Neural crest cell (in vitro differentiated cells): Measurements from ENCODE around the gene CACNA1A. TPM values are rescaled to one million over a fixed set of nuclear protein-coding genes. Genes with fewer than 3 reads are reported as not detected.

Experiments
- DNase-seq: peaks from one replicate; pipeline ENCODE4 v3.0.0; 2021; ENCODE audit warnings: low read depth, mixed read lengths, low spot score
- H3K27ac Mint-ChIP-seq: one replicate; pipeline ENCODE4 v1.8.0; 2021; ENCODE audit warnings: mild to moderate bottlenecking, mixed read lengths; ENCODE audit not compliant: unreplicated experiment
- H3K27me3 Mint-ChIP-seq: 2 replicates; pipeline ENCODE4 v1.8.0; 2021; ENCODE audit warnings: low read depth, mild to moderate bottlenecking, mixed read lengths
- H3K36me3 Mint-ChIP-seq: 2 replicates; pipeline ENCODE4 v1.8.0; 2021; ENCODE audit warnings: low read depth, mild to moderate bottlenecking, mixed read lengths
- H3K4me1 Mint-ChIP-seq: 2 replicates; pipeline ENCODE4 v1.8.0; 2021; ENCODE audit warnings: mixed read lengths
- H3K4me3 Mint-ChIP-seq: one replicate; pipeline ENCODE4 v1.8.0; 2021; ENCODE audit warnings: mild to moderate bottlenecking, mixed read lengths
- H3K9me3 Mint-ChIP-seq: 2 replicates; pipeline ENCODE4 v1.8.0; 2021; ENCODE audit warnings: mixed read lengths
- CTCF ChIP-seq: fragments of 200-600 bp; sonication (generic); conservative IDR thresholded peaks from 2 replicates; pipeline ENCODE4 v1.5.0; 2021; ENCODE audit warnings: antibody characterized with exemption, mild to moderate bottlenecking
- total RNA-seq: library from RNA; stranded (reverse); gene quantifications from 2 replicates; pipeline ENCODE4 v1.2.1, GENCODE V29; 2021

Gene CACNA1A
- total RNA-seq, 1 donor from 2014 or later = 2.8 TPM

GRCh38 chr19:13283871-13284270, 222.4 kb downstream of the CACNA1A start:
- Mint-ChIP-seq H3K4me1 (no peaks in the 10 kb centered on the region), H3K27me3 (peaks cover 2% of the 10 kb centered on the region), H3K27ac (no peak overlapping the region), H3K36me3 (no peaks in the 10 kb centered on the region), H3K9me3 (no peaks in the 10 kb centered on the region), H3K4me3 (no peak overlapping the region)
- no peak for DNase-seq
- TF ChIP-seq CTCF = no peak

GRCh38 chr19:13282486-13283065, 223.7 kb downstream of the CACNA1A start:
- no peak for DNase-seq
- Mint-ChIP-seq H3K4me1 (no peaks in the 10 kb centered on the region), H3K9me3 (no peaks in the 10 kb centered on the region), H3K4me3 (no peak overlapping the region), H3K27me3 (peaks cover 2% of the 10 kb centered on the region), H3K36me3 (no peaks in the 10 kb centered on the region), H3K27ac (no peak overlapping the region)
- no peak for TF ChIP-seq CTCF

GRCh38 chr19:13281567-13282291, 224.6 kb downstream of the CACNA1A start:
- H3K9me3 Mint-ChIP-seq = no peaks in the 10 kb centered on the region
- no peak for DNase-seq
- H3K4me3 Mint-ChIP-seq = no peak overlapping the region
- no peaks in the 10 kb centered on the region for H3K4me1 Mint-ChIP-seq
- TF ChIP-seq CTCF = no peak
- H3K36me3 Mint-ChIP-seq = no peaks in the 10 kb centered on the region
- H3K27ac Mint-ChIP-seq = peak overlapping the region; percentile 83
- H3K27me3 Mint-ChIP-seq = peaks cover 2% of the 10 kb centered on the region

GRCh38 chr19:13277104-13277809, 229.0 kb downstream of the CACNA1A start:
- Mint-ChIP-seq H3K36me3 (no peaks in the 10 kb centered on the region), H3K9me3 (peaks cover 4% of the 10 kb centered on the region), H3K4me1 (no peaks in the 10 kb centered on the region), H3K4me3 (no peak overlapping the region), H3K27me3 (peaks cover 2% of the 10 kb centered on the region), H3K27ac (no peak overlapping the region)
- peak; percentile 64 for DNase-seq
- TF ChIP-seq CTCF = peak; percentile 82

- Mint-ChIP-seq H3K4me1 (no peaks in the 10 kb centered on the region), H3K4me3 (no peak overlapping the region), H3K36me3 (no peaks in the 10 kb centered on the region), H3K27me3 (peaks cover 2% of the 10 kb centered on the region), H3K9me3 (peaks cover 4% of the 10 kb centered on the region), H3K27ac (no peak overlapping the region)
- TF ChIP-seq CTCF = no peak
- DNase-seq = no peak
Measured at GRCh38 chr19:13275016-13275722, 231.1 kb downstream of the CACNA1A start.
